GM23248 (cell line): Measurements from ENCODE around the gene TKT. TPM values are rescaled to one million over a fixed set of nuclear protein-coding genes. Genes with fewer than 3 reads are reported as not detected.
A peak's percentile ranks its signal among the peaks of the same experiment; 100 is the strongest.

ENCODE experiments used
- DNase-seq: peaks from one replicate; pipeline ENCODE4 v3.0.0-alpha.2; 2015
- H2AFZ ChIP-seq: fragments of 200-600 bp; sonication (generic); 2 replicates; pipeline ENCODE4 v1.6.1; 2016; ENCODE audit warnings: antibody characterized with exemption
- H3F3A ChIP-seq: fragments of 200-600 bp; sonication (generic); 2 replicates; pipeline ENCODE4 v1.6.1; 2016; ENCODE audit warnings: mild to moderate bottlenecking, antibody characterized with exemption, mixed run types; ENCODE audit not compliant: insufficient read depth
- H3K27ac ChIP-seq: fragments of 200-600 bp; sonication (generic); 2 replicates; pipeline ENCODE4 v1.5.1; 2016; ENCODE audit warnings: mild to moderate bottlenecking
- H3K27me3 ChIP-seq: fragments of 200-600 bp; sonication (generic); replicated peaks from 2 replicates; pipeline ENCODE4 v1.6.1; 2016; ENCODE audit warnings: mild to moderate bottlenecking; ENCODE audit not compliant: insufficient read depth
- H3K36me3 ChIP-seq: fragments of 200-600 bp; sonication (generic); 2 replicates; pipeline ENCODE4 v1.6.1; 2016; ENCODE audit warnings: low read depth, mild to moderate bottlenecking
- H3K4me1 ChIP-seq: fragments of 200-600 bp; sonication (generic); 2 replicates; pipeline ENCODE4 v1.6.1; 2016; ENCODE audit warnings: mild to moderate bottlenecking; ENCODE audit not compliant: insufficient read depth
- H3K4me2 ChIP-seq: fragments of 200-600 bp; sonication (generic); one replicate; pipeline ENCODE4 v1.6.1; 2016; ENCODE audit warnings: mild to moderate bottlenecking; ENCODE audit not compliant: unreplicated experiment
- H3K4me3 ChIP-seq: fragments of 200-600 bp; sonication (generic); 2 replicates; pipeline ENCODE4 v1.5.1; 2016; ENCODE audit warnings: mild to moderate bottlenecking
- H3K79me2 ChIP-seq: fragments of 200-600 bp; sonication (generic); 2 replicates; pipeline ENCODE4 v1.6.1; 2016; ENCODE audit warnings: mild to moderate bottlenecking; ENCODE audit not compliant: insufficient read depth
- H3K9ac ChIP-seq: fragments of 200-600 bp; sonication (generic); 2 replicates; pipeline ENCODE4 v1.6.1; 2016; ENCODE audit warnings: mild to moderate bottlenecking
- H3K9me2 ChIP-seq: fragments of 200-600 bp; sonication (generic); 2 replicates; pipeline ENCODE4 v1.6.1; 2016; ENCODE audit warnings: mixed run types, mild to moderate bottlenecking, moderate library complexity; ENCODE audit not compliant: insufficient read depth
- H3K9me3 ChIP-seq: fragments of 200-600 bp; sonication (generic); one replicate; pipeline ENCODE4 v1.6.1; 2017; ENCODE audit warnings: low read depth
- H4K20me1 ChIP-seq: fragments of 200-600 bp; sonication (generic); 2 replicates; pipeline ENCODE4 v1.6.0; 2016; ENCODE audit not compliant: insufficient read depth
- EZH2 ChIP-seq: fragments of 200-600 bp; sonication (generic); IDR thresholded peaks from 2 replicates; pipeline ENCODE4 v1.6.1; 2018; ENCODE audit warnings: antibody characterized with exemption, mild to moderate bottlenecking; ENCODE audit not compliant: insufficient read depth, poor library complexity, severe bottlenecking
- EZH2phosphoT487 ChIP-seq: fragments of 200-600 bp; sonication (generic); IDR thresholded peaks from 2 replicates; pipeline ENCODE4 v1.6.1; 2018; ENCODE audit warnings: antibody characterized with exemption, moderate library complexity, mild to moderate bottlenecking, low read depth; ENCODE audit not compliant: insufficient read depth
- WGBS, 2 experiments: methylation state at CpG; one replicate each; pipeline ENCODE4 v1.1.6; 2015 to 2017; ENCODE audit warnings: low lambda C conversion rate in 2 of 2, low coverage in 1 of 2; ENCODE audit errors: missing lambda C conversion rate in 2 of 2; 5-methylcytosine and 5-hydroxymethylcytosine counted together
- in situ Hi-C: fragments of 300-500 bp; cut with MboI; formaldehyde crosslinking; loops from 2 replicates; pipeline ENCODE4 v1.15.0; 2020
- polyA plus RNA-seq: library from polyadenylated mRNA; unstranded; fragments of >200 nt; fragmentation: Nextera tagmentation; extraction: Ambion mirVana; gene quantifications from 2 replicates; pipeline ENCODE4 v1.2.1, GENCODE V29; 2016
- small RNA-seq: library from RNA; depleted of rRNA; stranded (forward); fragments of <200 nt; gene quantifications from one replicate; pipeline ENCODE3, GENCODE V24; 2014; ENCODE audit warnings: low read depth, low replicate concordance
- total RNA-seq: library from RNA; depleted of rRNA; stranded (reverse); fragments of >200 nt; shearing (Covaris generic); gene quantifications from 2 replicates; pipeline ENCODE4 v1.2.3, GENCODE V29; 2014; rRNA removed

Gene TKT
- total and polyA plus RNA-seq, 2 experiments from 2014 or later, result 129 to 256 TPM

GRCh38 chr3:53175613-53176540 is 79.9 kb downstream of the TKT start:
- DNase-seq, result peak; percentile 20
- H3K27me3 ChIP-seq, result no peaks in the 10 kb centered on the region
- H3K4me1 ChIP-seq, result no peaks in the 10 kb centered on the region
- H3K79me2 ChIP-seq, result no peaks in the 10 kb centered on the region
- no peak overlapping the region for H3K9ac ChIP-seq
- no peaks in the 10 kb centered on the region for H3K9me2 ChIP-seq
- no peak overlapping the region for H3K4me3 ChIP-seq
- WGBS, 2 experiments, result 78 to 84% methylated on average over 9 of the region's 9 CpGs
- H3F3A ChIP-seq, result no peaks in the 10 kb centered on the region
- no peak overlapping the region for H3K4me2 ChIP-seq
- no peak overlapping the region for H3K27ac ChIP-seq
- in situ Hi-C loops, result no loop called here
- no peaks in the 10 kb centered on the region for H4K20me1 ChIP-seq
- H3K9me3 ChIP-seq, result no peaks in the 10 kb centered on the region
- no peak overlapping the region for H2AFZ ChIP-seq
- TF ChIP-seq EZH2, result no peak
- no peak for TF ChIP-seq EZH2phosphoT487
- H3K36me3 ChIP-seq, result no peaks in the 10 kb centered on the region

Small RNAs within 50 kb of the gene (small RNA-seq; reads per million reads assigned to genes)
- gene RF00019, result not detected

Other genes with a start within 250 kb of the TKT start
- gene SFMBT1, start 209.9 kb downstream of the TKT start, total RNA-seq, result 2.6 and 3.0 TPM in 2 replicates
- 2.2 and 2.3 TPM in 2 replicates for gene SFMBT1, start 209.9 kb downstream of the TKT start, polyA plus RNA-seq
- gene RFT1, start 125.6 kb downstream of the TKT start, total RNA-seq, result 20.9 and 35.0 TPM in 2 replicates
- 35.7 and 43.8 TPM in 2 replicates for gene RFT1, start 125.6 kb downstream of the TKT start, polyA plus RNA-seq
- 1.8 and 2.5 TPM in 2 replicates for gene PRKCD, start 94.8 kb downstream of the TKT start, total RNA-seq
- gene PRKCD, start 94.8 kb downstream of the TKT start, polyA plus RNA-seq, result 9.2 and 9.6 TPM in 2 replicates
- 10.6 and 13.1 TPM in 2 replicates for gene DCP1A, start 91.5 kb upstream of the TKT start, total RNA-seq
- gene DCP1A, start 91.5 kb upstream of the TKT start, polyA plus RNA-seq, result 27.2 and 30.2 TPM in 2 replicates
- not detected in 2 replicates for gene CACNA1D, start 238.6 kb upstream of the TKT start, total RNA-seq
- gene CACNA1D, start 238.6 kb upstream of the TKT start, polyA plus RNA-seq, result not detected in 2 replicates